HepG2 (cell line): ENCODE results near the gene FAM43B. TPM values are rescaled to one million over a fixed set of nuclear protein-coding genes. Genes with fewer than 3 reads are reported as not detected.

Source experiments
- ADNP ChIP-seq: sonication (generic); formaldehyde crosslinking; IDR thresholded peaks from 2 replicates; pipeline ENCODE4 v1.4.0; 2020; ENCODE audit warnings: missing genetic modification reagents
- GPN1 ChIP-seq: sonication (generic); formaldehyde crosslinking; IDR thresholded peaks from 2 replicates; pipeline ENCODE4 v1.5.1; 2020; ENCODE audit warnings: missing genetic modification reagents, borderline replicate concordance
- MED8 ChIP-seq: sonication (generic); formaldehyde crosslinking; IDR thresholded peaks from 2 replicates; pipeline ENCODE4 v1.8.1; 2023; ENCODE audit warnings: mild to moderate bottlenecking, missing genetic modification reagents; ENCODE audit not compliant: insufficient replicate concordance
- NFE2 ChIP-seq: sonication (generic); formaldehyde crosslinking; IDR thresholded peaks from 2 replicates; pipeline ENCODE4 v1.4.0; 2020; ENCODE audit warnings: missing genetic modification reagents
- NPAS2 ChIP-seq: sonication (generic); formaldehyde crosslinking; IDR thresholded peaks from 2 replicates; pipeline ENCODE4 v1.8.0; 2022; ENCODE audit warnings: mild to moderate bottlenecking, missing genetic modification reagents, borderline replicate concordance
- PCBP1 ChIP-seq: fragments of 200-400 bp; formaldehyde crosslinking; IDR thresholded peaks from 2 replicates; pipeline ENCODE4 v1.6.1; 2017; ENCODE audit warnings: mild to moderate bottlenecking, low read depth, low read length, borderline replicate concordance
- PLRG1 ChIP-seq: fragments of 450-650 bp; conservative IDR thresholded peaks from 2 replicates; pipeline ENCODE4 v1.6.1; 2016
- ZNF510 ChIP-seq: sonication (generic); formaldehyde crosslinking; IDR thresholded peaks from 2 replicates; pipeline ENCODE4 v1.4.0; 2020; ENCODE audit warnings: low read depth, mild to moderate bottlenecking, missing genetic modification reagents
- ZNF570 ChIP-seq: sonication (generic); formaldehyde crosslinking; IDR thresholded peaks from 2 replicates; pipeline ENCODE4 v1.4.0; 2020; ENCODE audit warnings: mild to moderate bottlenecking, missing genetic modification reagents, borderline replicate concordance
- ZNF605 ChIP-seq: sonication (generic); formaldehyde crosslinking; IDR thresholded peaks from 2 replicates; pipeline ENCODE4 v1.8.0; 2022; ENCODE audit warnings: mild to moderate bottlenecking, missing genetic modification reagents
- ZSCAN29 ChIP-seq: sonication (generic); formaldehyde crosslinking; conservative IDR thresholded peaks from 2 replicates; pipeline ENCODE4 v1.4.0; 2020; ENCODE audit warnings: mild to moderate bottlenecking, missing genetic modification reagents
- polyA plus RNA-seq, 8 experiments: library from polyadenylated mRNA; depleted of rRNA in 3 of 8; stranded (reverse) in 7 of 8; unstranded in 1 of 8; fragments of >200 nt; fragmentation: Illumina TruSeq in 4 of 8; extraction: Trizol in 4 of 8; gene quantifications; 2 replicates each; pipeline versions ENCODE4 v1.2.1 to v1.2.3, GENCODE V29; 2011 to 2016; ENCODE audit warnings: low read depth in 4 of 8, missing spikeins in 1 of 8, mixed read lengths in 1 of 8; ENCODE audit not compliant: insufficient read depth in 1 of 8
- total RNA-seq, 5 experiments: library from RNA; depleted of rRNA; stranded (reverse); fragments of >200 nt; fragmentation: Illumina TruSeq; extraction: Trizol; gene quantifications; 2 replicates each; pipeline ENCODE4 v1.2.3, GENCODE V29; 2016; ENCODE audit warnings: low read depth in 1 of 5
- TF ChIP-seq, protein P1 (sequence below): sonication (generic); formaldehyde crosslinking; conservative IDR thresholded peaks from 2 replicates; pipeline ENCODE4 v1.4.0; 2020; ENCODE audit warnings: missing genetic modification reagents
- TF ChIP-seq, protein P2 (sequence below): sonication (generic); formaldehyde crosslinking; IDR thresholded peaks from 2 replicates; pipeline ENCODE4 v1.4.0; 2020; ENCODE audit warnings: low read depth, mild to moderate bottlenecking, missing genetic modification reagents
- TF ChIP-seq, protein P3 (sequence below): sonication (generic); formaldehyde crosslinking; IDR thresholded peaks from 2 replicates; pipeline ENCODE4 v1.4.0; 2020; ENCODE audit warnings: mild to moderate bottlenecking, missing genetic modification reagents
- TF ChIP-seq, protein P4 (sequence below): sonication (generic); formaldehyde crosslinking; IDR thresholded peaks from 2 replicates; pipeline ENCODE4 v1.8.1; 2023; ENCODE audit warnings: mild to moderate bottlenecking, moderate library complexity, missing genetic modification reagents

The FAM43B gene
- total and polyA plus RNA-seq, 2 of the 13 experiments (the other 11 are each of a cell fraction or from before 2014, with no cell fraction given), result 0.63 to 3.7 TPM

DNA sequence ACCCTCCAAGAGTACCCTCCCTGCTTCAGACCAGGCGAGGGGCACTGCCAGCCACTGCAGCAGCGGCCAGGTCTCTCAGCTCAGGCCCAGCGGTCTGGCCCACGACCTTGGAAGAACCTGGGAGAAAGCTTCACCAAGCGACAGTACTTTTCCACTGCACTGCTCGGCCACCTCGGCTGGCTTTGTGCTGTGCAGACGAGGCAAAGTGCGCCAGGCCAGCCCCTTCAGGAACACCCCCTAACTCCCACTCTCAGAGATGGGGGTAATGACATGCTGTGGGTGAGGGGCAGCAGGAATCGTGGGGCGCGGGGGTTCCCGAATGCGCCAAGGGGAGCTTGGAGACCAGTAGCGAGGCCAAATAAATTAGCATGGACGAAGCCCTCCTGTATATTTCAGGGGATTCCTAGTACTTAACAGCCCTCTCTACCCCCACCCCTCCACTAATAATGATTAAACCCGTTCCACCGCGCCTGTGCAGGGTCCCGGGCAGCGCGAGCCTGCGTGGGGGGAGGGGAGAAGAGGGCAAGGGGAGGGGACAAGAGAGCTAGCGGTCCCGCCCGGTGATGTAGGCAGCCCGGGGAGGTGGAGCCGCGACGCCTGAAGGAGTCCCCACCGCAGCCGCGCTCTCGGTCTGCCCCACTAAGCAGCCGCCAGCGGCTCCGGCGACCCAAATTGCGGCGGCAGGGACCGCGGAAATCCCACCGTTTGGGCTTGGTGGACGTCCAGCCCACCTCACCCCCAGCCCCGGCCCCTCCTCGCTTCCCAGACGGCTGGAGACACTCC, at the start of gene FAM43B (continued):
- TF ChIP-seq ZNF570 (CRISPR knock-in tag) (no peak), ADNP (CRISPR knock-in tag) (no peak), PLRG1 (no peak), GPN1 (CRISPR knock-in tag) (no peak), MED8 (peak; percentile 59), NPAS2 (CRISPR knock-in tag) (no peak), ZSCAN29 (CRISPR knock-in tag) (0 out of 2 replicates have a peak, but pooled peaks have one; percentile 69), NFE2 (CRISPR knock-in tag) (no peak), ZNF605 (CRISPR knock-in tag) (no peak), ZNF510 (CRISPR knock-in tag) (peak; percentile 76; the same call in 1 of the 2 replicates), PCBP1 (peak; percentile 88; the same call in 1 of the 2 replicates)
- TF ChIP-seq, protein P1, sequence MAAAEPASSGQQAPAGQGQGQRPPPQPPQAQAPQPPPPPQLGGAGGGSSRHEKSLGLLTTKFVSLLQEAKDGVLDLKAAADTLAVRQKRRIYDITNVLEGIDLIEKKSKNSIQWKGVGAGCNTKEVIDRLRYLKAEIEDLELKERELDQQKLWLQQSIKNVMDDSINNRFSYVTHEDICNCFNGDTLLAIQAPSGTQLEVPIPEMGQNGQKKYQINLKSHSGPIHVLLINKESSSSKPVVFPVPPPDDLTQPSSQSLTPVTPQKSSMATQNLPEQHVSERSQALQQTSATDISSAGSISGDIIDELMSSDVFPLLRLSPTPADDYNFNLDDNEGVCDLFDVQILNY, result no peak
- TF ChIP-seq, protein P2, sequence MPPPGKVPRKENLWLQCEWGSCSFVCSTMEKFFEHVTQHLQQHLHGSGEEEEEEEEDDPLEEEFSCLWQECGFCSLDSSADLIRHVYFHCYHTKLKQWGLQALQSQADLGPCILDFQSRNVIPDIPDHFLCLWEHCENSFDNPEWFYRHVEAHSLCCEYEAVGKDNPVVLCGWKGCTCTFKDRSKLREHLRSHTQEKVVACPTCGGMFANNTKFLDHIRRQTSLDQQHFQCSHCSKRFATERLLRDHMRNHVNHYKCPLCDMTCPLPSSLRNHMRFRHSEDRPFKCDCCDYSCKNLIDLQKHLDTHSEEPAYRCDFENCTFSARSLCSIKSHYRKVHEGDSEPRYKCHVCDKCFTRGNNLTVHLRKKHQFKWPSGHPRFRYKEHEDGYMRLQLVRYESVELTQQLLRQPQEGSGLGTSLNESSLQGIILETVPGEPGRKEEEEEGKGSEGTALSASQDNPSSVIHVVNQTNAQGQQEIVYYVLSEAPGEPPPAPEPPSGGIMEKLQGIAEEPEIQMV, result no peak; the same call in 1 of the 2 replicates
- TF ChIP-seq, protein P3, sequence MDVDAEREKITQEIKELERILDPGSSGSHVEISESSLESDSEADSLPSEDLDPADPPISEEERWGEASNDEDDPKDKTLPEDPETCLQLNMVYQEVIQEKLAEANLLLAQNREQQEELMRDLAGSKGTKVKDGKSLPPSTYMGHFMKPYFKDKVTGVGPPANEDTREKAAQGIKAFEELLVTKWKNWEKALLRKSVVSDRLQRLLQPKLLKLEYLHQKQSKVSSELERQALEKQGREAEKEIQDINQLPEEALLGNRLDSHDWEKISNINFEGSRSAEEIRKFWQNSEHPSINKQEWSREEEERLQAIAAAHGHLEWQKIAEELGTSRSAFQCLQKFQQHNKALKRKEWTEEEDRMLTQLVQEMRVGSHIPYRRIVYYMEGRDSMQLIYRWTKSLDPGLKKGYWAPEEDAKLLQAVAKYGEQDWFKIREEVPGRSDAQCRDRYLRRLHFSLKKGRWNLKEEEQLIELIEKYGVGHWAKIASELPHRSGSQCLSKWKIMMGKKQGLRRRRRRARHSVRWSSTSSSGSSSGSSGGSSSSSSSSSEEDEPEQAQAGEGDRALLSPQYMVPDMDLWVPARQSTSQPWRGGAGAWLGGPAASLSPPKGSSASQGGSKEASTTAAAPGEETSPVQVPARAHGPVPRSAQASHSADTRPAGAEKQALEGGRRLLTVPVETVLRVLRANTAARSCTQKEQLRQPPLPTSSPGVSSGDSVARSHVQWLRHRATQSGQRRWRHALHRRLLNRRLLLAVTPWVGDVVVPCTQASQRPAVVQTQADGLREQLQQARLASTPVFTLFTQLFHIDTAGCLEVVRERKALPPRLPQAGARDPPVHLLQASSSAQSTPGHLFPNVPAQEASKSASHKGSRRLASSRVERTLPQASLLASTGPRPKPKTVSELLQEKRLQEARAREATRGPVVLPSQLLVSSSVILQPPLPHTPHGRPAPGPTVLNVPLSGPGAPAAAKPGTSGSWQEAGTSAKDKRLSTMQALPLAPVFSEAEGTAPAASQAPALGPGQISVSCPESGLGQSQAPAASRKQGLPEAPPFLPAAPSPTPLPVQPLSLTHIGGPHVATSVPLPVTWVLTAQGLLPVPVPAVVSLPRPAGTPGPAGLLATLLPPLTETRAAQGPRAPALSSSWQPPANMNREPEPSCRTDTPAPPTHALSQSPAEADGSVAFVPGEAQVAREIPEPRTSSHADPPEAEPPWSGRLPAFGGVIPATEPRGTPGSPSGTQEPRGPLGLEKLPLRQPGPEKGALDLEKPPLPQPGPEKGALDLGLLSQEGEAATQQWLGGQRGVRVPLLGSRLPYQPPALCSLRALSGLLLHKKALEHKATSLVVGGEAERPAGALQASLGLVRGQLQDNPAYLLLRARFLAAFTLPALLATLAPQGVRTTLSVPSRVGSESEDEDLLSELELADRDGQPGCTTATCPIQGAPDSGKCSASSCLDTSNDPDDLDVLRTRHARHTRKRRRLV (CRISPR knock-in tag), result peak; percentile 77; the same call in 1 of the 2 replicates
- TF ChIP-seq, protein P4, sequence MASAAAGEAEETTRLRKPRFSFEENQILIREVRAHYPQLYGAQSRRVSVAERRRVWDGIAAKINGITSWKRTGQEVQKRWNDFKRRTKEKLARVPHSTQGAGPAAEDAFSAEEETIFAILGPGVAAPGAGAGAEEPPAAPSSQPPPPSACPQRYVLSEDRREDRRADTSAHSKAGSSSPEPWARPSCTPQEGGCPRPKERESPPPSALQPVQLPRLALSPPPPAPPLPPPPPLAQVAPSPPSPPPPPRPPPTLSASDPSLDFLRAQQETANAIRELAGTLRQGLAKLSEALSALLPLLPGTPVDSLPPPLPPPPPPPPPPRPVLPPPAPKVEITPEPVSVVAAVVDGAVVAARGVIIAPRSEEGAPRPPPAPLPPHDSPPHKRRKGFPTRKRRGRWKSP, result no peak; the same call in 1 of the 2 replicates
